T-cell (primary cell): Measurements from ENCODE around the gene KIF18A. TPM values are rescaled to one million over a fixed set of nuclear protein-coding genes. Genes with fewer than 3 reads are reported as not detected.
"Not testable (repeated sequence)": the region's sequence is repeated elsewhere in the genome, so short reads cannot be mapped to it uniquely, and the experiment has no call there.

ENCODE experiments used
- ATAC-seq, 4 experiments: fragments of 200-7000 bp in 3 of 4; fragments of 150-1000 bp in 1 of 4; cut with Tn5 transposase; replicated peaks in 1 of 4; 1 replicate in 3 of 4; 2 replicates in 1 of 4; pipeline ENCODE4 v1.10.0; 2021; ENCODE audit warnings: moderate library complexity in 3 of 4, mild to moderate bottlenecking in 2 of 4, moderate number of reproducible peaks in 1 of 4
- CTCF ChIA-PET, 2 donors: fragments of 300-600 bp; sonication (Branson Sonifier 250); formaldehyde crosslinking; loops; one replicate each; lab custom pipeline; 2022; ENCODE audit warnings: antibody characterized with exemption in 2 of 2; lab: Charles Lee
- POLR2A ChIA-PET, 2 donors: fragments of 300-600 bp; sonication (Branson Sonifier 250); formaldehyde crosslinking; loops; one replicate each; lab custom pipeline; 2022; ENCODE audit warnings: antibody characterized with exemption in 2 of 2; lab: Charles Lee
- DNase-seq, 35 experiments: peaks; one replicate each; pipeline versions ENCODE4 v3.0.0 to v3.0.0-alpha.2; 2013 to 2023
- H3K27ac ChIP-seq: one replicate; pipeline ENCODE4 v1.5.1; 2013; ENCODE audit warnings: low read length
- H3K27me3 ChIP-seq, 2 experiments: replicated peaks in 1 of 2; 1 replicate in 1 of 2; 2 replicates in 1 of 2; pipeline versions ENCODE4 v1.6.1 to v1.7.0; 2013; ENCODE audit warnings: low read length in 1 of 2, mixed read lengths in 1 of 2; ENCODE audit not compliant: control insufficient read depth in 2 of 2, insufficient read depth in 2 of 2; ENCODE audit errors: extremely low read depth in 1 of 2
- H3K36me3 ChIP-seq, 2 donors: 1 replicate in 1 of 2; 2 replicates in 1 of 2; pipeline versions ENCODE4 v1.6.1 to v1.7.0; 2013; ENCODE audit warnings: low read length in 1 of 2; ENCODE audit not compliant: control insufficient read depth in 2 of 2, insufficient read depth in 1 of 2; ENCODE audit errors: extremely low read depth in 1 of 2
- H3K4me1 ChIP-seq, 2 experiments: 1 replicate in 1 of 2; 2 replicates in 1 of 2; pipeline versions ENCODE4 v1.6.1 to v1.7.0; 2013; ENCODE audit warnings: low read length in 2 of 2, mixed read lengths in 1 of 2; ENCODE audit not compliant: insufficient read depth in 2 of 2, control insufficient read depth in 1 of 2; ENCODE audit errors: extremely low read depth in 1 of 2
- H3K4me3 ChIP-seq, 2 donors: 1 replicate in 1 of 2; 2 replicates in 1 of 2; pipeline versions ENCODE4 v1.5.1 to v1.7.0; 2013; ENCODE audit warnings: mild to moderate bottlenecking in 2 of 2, low read length in 1 of 2, moderate library complexity in 1 of 2; ENCODE audit not compliant: control insufficient read depth in 1 of 2; ENCODE audit errors: extremely low read depth in 1 of 2
- H3K9me3 ChIP-seq: 2 replicates; pipeline ENCODE4 v1.7.0; 2013
- H3K27ac Mint-ChIP-seq, 2 donors: one replicate each; pipeline ENCODE4 v1.8.0; 2020 to 2021; ENCODE audit warnings: mild to moderate bottlenecking in 2 of 2, mixed read lengths in 2 of 2
- H3K27me3 Mint-ChIP-seq, 2 donors: one replicate each; pipeline ENCODE4 v1.8.0; 2021 to 2022; ENCODE audit warnings: mixed read lengths in 2 of 2
- H3K36me3 Mint-ChIP-seq: one replicate; pipeline ENCODE4 v1.8.0; 2021; ENCODE audit warnings: mixed read lengths
- H3K4me1 Mint-ChIP-seq, 3 donors: one replicate each; pipeline ENCODE4 v1.8.0; 2020 to 2022; ENCODE audit warnings: mixed read lengths in 3 of 3, mild to moderate bottlenecking in 1 of 3
- H3K4me3 Mint-ChIP-seq, 3 donors: one replicate each; pipeline ENCODE4 v1.8.0; 2020 to 2022; ENCODE audit warnings: mild to moderate bottlenecking in 3 of 3, mixed read lengths in 3 of 3, moderate library complexity in 3 of 3
- H3K9me3 Mint-ChIP-seq, 3 donors: one replicate each; pipeline ENCODE4 v1.8.0; 2020 to 2022; ENCODE audit warnings: mixed read lengths in 3 of 3
- WGBS: methylation state at CpG from one replicate; pipeline ENCODE4 v1.1.5; 2013; ENCODE audit warnings: missing lambda C conversion rate; ENCODE audit not compliant: insufficient coverage; 5-methylcytosine and 5-hydroxymethylcytosine counted together
- total RNA-seq, 35 experiments: library from RNA in 6 of 35; stranded (reverse) in 6 of 35; fragments of 120-200 nt in 1 of 35; gene quantifications; one replicate each; pipeline versions ENCODE4 v1.2.1 to v1.2.4 and lab custom pipeline; 2013 to 2026

KIF18A gene
- total RNA-seq, 5 donors from 2014 or later (not counting 1 experiment from before 2014, with no cell fraction given) = 0.76 to 3.7 (median 1.3) TPM

- ChIA-PET CTCF (no interaction called here), POLR2A (no interaction called here)
- no peaks in the 10 kb centered on the region for H3K27me3 ChIP-seq
These were observed 15.2 kb downstream of the KIF18A start for GRCh38 chr11:28092786-28093185.

GRCh38 chr11:28090052-28090749, 17.8 kb downstream of the KIF18A start:
- H3K27ac Mint-ChIP-seq = no peak overlapping the region
- peaks cover 0 to under 1% (median 0%) of the 10 kb centered on the region in 3 donors for H3K4me1 Mint-ChIP-seq
- Histone ChIP-seq H3K27me3 (no peaks in the 10 kb centered on the region), H3K27ac (no peak overlapping the region), H3K9me3 (no peaks in the 10 kb centered on the region), H3K4me1 (no peaks in the 10 kb centered on the region), H3K36me3 (no peaks in the 10 kb centered on the region), H3K4me3 (no peak overlapping the region)
- ChIA-PET POLR2A (interaction anchor here (0.6 to 0.7 kb wide), 2 partner anchors 17 to 21 kb away, joined by 3 to 4 read pairs; no protein-coding TSS in a partner anchor), CTCF (interaction anchor here in 1 of 2 donors (1.7 kb wide), 1 partner anchor 18 kb away, joined by 5 read pairs; the partner anchor contains the start of genes KIF18A and METTL15)
- no peaks in the 10 kb centered on the region for H3K36me3 Mint-ChIP-seq
- no CpG with 5 or more reads among the region's 2 CpGs for WGBS
- no peaks in the 10 kb centered on the region for H3K27me3 Mint-ChIP-seq
- no peak overlapping the region for H3K4me3 Mint-ChIP-seq
- no peaks in the 10 kb centered on the region for H3K9me3 Mint-ChIP-seq
- no peak for ATAC-seq
- DNase-seq = no peak

More at GRCh38 chr11:28092786-28093185, 15.2 kb downstream of the KIF18A start:
- H3K9me3 ChIP-seq = no peaks in the 10 kb centered on the region
- H3K9me3 Mint-ChIP-seq = no peaks in the 10 kb centered on the region
- no peaks in the 10 kb centered on the region for H3K36me3 ChIP-seq
- H3K4me3 ChIP-seq = no peak overlapping the region
- no peak overlapping the region for H3K27ac Mint-ChIP-seq
- H3K27ac ChIP-seq = no peak overlapping the region
- H3K4me1 Mint-ChIP-seq = peaks cover 0 to 6% (median 0%) of the 10 kb centered on the region in 3 donors
- DNase-seq = no peak
- ATAC-seq = no peak
- no peaks in the 10 kb centered on the region for H3K4me1 ChIP-seq
- H3K27me3 Mint-ChIP-seq = no peaks in the 10 kb centered on the region
- no peak overlapping the region for H3K4me3 Mint-ChIP-seq
- H3K36me3 Mint-ChIP-seq = no peaks in the 10 kb centered on the region

GRCh38 chr11:28089378-28089777, 18.6 kb downstream of the KIF18A start:
- ChIA-PET CTCF (interaction anchor here in 1 of 2 donors (0.5 kb wide), 1 partner anchor 18 kb away, joined by 3 read pairs; no protein-coding TSS in a partner anchor), POLR2A (no interaction called here)
- no peaks in the 10 kb centered on the region for H3K36me3 ChIP-seq
- no peak overlapping the region for H3K27ac ChIP-seq
- Mint-ChIP-seq H3K27me3 (no peaks in the 10 kb centered on the region), H3K27ac (no peak overlapping the region), H3K4me1 (no peaks in the 10 kb centered on the region), H3K36me3 (no peaks in the 10 kb centered on the region), H3K9me3 (no peaks in the 10 kb centered on the region), H3K4me3 (no peak overlapping the region)
- ATAC-seq = no peak
- DNase-seq = no peak
- H3K27me3 ChIP-seq = no peaks in the 10 kb centered on the region
- no peak overlapping the region for H3K4me3 ChIP-seq
- H3K9me3 ChIP-seq = no peaks in the 10 kb centered on the region
- no CpG with 5 or more reads among the region's 5 CpGs for WGBS
- H3K4me1 ChIP-seq = no peaks in the 10 kb centered on the region

- H3K27me3 Mint-ChIP-seq, H3K4me1 Mint-ChIP-seq, ATAC-seq, H3K27ac ChIP-seq, H3K4me3 ChIP-seq, H3K27ac Mint-ChIP-seq, CTCF ChIA-PET, H3K9me3 Mint-ChIP-seq, H3K4me1 ChIP-seq, DNase-seq, H3K9me3 ChIP-seq, H3K36me3 Mint-ChIP-seq, H3K4me3 Mint-ChIP-seq, H3K36me3 ChIP-seq, H3K27me3 ChIP-seq, POLR2A ChIA-PET: not testable (repeated sequence)
- no CpG with 5 or more reads among the region's 3 CpGs for WGBS
These were observed 20.3 kb downstream of the KIF18A start for GRCh38 chr11:28087693-28088092.

GRCh38 chr11:28087192-28087591, 20.8 kb downstream of the KIF18A start:
- DNase-seq, H3K4me1 ChIP-seq, H3K27ac Mint-ChIP-seq, ATAC-seq, H3K36me3 Mint-ChIP-seq, H3K36me3 ChIP-seq, H3K4me1 Mint-ChIP-seq, H3K4me3 ChIP-seq, POLR2A ChIA-PET, H3K27me3 Mint-ChIP-seq, H3K27me3 ChIP-seq, H3K27ac ChIP-seq, H3K9me3 Mint-ChIP-seq, H3K4me3 Mint-ChIP-seq, CTCF ChIA-PET, H3K9me3 ChIP-seq: not testable (repeated sequence)
- no CpG with 5 or more reads among the region's 1 CpG for WGBS

GRCh38 chr11:28086569-28086968, 21.4 kb downstream of the KIF18A start:
- Histone ChIP-seq H3K4me1 (no peaks in the 10 kb centered on the region), H3K36me3 (no peaks in the 10 kb centered on the region), H3K27me3 (no peaks in the 10 kb centered on the region), H3K4me3 (no peak overlapping the region), H3K27ac (no peak overlapping the region), H3K9me3 (no peaks in the 10 kb centered on the region)
- Mint-ChIP-seq H3K4me3 (no peak overlapping the region), H3K27me3 (no peaks in the 10 kb centered on the region), H3K27ac (no peak overlapping the region), H3K9me3 (no peaks in the 10 kb centered on the region), H3K4me1 (no peaks in the 10 kb centered on the region), H3K36me3 (no peaks in the 10 kb centered on the region)
- no CpG with 5 or more reads among the region's 1 CpG for WGBS
- POLR2A ChIA-PET = no interaction called here
- CTCF ChIA-PET = interaction anchor here in 1 of 2 donors (1.0 kb wide), 1 partner anchor 15 kb away, joined by 3 read pairs; no protein-coding TSS in a partner anchor
- no peak for ATAC-seq
- DNase-seq = no peak
